Measurements from ENCODE around the gene IGSF9B.

DNA sequence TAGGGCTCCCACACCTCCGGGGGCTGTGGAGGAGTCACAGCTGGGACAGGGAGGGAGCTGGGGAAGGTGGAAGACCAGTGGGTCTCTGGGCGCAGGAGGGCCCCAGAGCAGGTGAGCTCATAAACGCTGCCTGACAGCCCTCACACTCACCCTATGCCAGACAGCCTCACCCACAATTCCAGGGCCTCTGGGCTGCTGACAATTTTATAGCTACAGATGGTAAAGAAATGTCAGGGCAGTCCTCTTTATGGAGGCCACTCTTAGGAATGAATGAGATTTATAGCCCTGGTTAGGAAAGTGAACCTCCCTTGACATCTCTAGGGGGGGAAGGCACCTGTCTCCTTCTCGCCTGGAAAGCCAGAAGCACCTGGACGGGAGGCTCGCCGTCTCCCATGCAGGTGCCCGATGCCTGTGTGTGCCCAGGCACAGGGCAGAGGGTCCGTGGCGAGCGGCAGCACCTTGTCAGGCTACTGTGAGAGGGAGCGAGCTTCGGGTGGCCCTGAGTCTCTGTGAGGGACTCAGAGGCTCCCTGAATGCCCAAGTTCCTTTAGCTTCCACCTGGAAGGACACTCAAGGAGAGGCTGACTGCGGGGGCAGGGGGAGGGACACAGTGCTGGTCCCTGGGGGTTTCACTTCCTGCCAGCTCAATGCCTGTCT, 39.9 kb downstream of the IGSF9B start:
- TF ChIP-seq POLR2A (IDR thresholded peaks at IDR 0.05) (no peak), CTCF (IDR thresholded peaks at IDR 0.05) (no peak)

Data from body of pancreas (tissue), 4 donors.